NCI-H1092 (cell line): ENCODE results near the gene CELF2.

Experiments used
- DNase-seq: peaks from one replicate; lab custom pipeline; 2025; lab: John Stamatoyannopoulos, UW

CELF2 gene

DNA sequence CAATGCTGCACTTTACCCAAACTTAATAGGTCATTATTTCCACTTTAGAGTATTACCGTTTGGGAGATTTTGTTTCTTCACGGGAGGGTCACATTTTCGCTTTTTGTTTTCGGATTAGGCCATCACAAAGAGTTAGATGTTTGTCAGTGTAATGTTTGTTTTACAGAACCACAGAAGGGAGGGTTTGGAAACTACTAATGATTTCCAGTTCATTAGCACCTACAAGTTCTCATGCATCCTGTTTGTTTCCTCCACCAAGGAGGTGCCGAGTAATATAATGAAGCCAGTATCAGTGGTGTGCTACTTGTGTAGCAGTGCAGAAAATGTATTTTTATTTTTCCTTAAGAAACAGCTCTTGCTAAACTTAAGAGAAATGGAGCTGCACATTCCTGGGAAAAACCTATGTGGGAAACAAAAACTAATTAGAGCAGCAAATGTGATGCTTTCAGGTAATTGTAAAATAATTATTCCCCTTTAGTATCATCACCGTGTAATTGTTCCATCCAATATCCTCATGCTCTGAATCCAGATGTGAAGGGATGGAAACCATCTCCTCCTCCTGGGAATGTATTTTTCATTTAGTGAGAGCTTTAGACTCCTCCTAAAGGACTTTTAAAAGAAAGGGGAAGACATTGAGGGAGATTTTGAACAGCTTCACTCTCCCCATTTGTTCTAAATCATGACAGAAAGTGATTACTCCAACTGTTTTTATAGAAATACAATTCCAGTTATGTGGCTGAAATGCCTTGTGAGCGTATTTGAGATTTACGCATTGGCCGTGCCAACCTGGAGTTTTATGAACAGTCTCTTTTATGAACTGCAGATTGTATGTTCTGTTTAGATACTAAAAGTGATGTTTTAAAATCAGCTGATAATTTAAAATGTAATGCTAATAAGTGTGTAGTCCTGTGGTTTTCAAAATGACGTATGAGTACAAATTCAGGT is 5.6 kb downstream of the CELF2 start:
- DNase-seq: no peak

DNA sequence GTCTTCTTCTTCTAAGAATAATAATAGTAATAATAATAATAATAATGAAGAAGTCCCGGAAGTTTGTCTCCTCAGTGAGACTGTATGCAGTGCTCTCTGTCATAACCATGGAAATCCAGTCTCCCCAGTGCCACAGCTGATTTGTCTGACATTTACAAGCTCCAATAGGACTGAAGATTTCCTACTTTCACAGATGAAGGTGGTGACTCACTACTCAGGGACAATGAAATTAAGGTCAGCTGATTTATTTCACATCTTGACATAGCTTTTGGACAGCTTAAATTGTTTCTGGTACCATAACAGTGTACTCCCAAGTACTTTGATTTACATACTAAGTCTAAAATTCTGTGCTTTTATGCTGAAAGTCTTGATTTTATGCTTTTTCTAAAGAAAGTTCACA is 6.9 kb downstream of the CELF2 start:
- DNase-seq: no peak

DNA sequence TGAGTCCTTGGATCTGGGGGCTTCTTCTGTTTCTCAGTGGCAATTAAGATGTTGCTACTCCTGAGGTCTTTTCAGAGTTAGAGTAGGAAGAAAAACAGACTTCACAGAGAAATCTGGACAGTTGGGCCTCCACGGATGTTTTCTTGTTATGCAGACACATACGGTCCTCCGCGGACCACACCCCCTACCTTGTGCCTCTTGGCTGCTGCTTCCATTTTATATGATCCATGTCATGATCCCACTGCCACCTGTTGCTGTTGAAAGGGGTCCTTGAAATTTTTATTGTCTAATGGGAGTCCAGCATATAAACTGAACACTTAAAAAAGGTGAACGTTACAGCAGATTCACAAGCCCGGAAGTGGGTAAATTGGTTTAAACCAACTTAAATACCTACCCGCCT is 8.3 kb downstream of the CELF2 start:
- no peak for DNase-seq

DNA sequence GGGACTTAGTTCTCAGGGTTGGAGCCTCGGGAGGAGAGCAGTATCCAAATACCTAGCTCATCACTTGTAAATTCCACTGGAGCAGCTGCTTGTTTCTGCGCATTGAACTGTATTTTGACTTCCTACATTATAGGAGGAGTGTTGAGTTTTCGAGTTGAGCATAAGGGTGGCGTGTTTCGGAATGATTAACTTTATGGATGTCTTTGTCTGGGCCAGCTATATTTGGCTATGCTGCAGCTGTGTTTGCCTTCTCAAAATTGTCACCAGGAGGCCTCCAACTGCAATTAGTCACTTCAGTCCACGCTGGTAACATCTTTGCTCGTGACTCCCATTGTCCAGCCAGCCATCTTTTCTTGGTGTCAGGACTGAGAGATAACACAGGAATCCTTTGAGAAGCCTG is 9.1 kb downstream of the CELF2 start:
- DNase-seq: no peak

DNA sequence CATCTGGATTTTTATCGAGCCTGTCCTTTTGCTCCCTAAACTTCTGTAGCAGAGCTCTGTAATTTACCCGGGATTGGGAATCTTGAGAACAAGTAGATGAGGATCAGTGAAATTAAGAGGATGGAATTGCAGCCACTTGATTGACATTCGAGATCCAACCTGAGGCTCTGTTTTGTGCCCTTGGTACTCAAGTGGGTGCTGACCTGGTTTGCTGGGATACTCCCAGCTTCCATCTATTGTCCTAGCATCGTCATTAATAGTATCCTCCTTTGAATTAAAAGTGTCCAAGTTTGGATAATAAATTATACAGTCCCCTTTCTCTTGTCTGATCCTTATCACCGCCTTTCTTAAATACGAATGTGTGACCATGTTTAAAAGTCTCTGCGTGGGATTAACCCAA is 17.1 kb downstream of the CELF2 start:
- no peak for DNase-seq

DNA sequence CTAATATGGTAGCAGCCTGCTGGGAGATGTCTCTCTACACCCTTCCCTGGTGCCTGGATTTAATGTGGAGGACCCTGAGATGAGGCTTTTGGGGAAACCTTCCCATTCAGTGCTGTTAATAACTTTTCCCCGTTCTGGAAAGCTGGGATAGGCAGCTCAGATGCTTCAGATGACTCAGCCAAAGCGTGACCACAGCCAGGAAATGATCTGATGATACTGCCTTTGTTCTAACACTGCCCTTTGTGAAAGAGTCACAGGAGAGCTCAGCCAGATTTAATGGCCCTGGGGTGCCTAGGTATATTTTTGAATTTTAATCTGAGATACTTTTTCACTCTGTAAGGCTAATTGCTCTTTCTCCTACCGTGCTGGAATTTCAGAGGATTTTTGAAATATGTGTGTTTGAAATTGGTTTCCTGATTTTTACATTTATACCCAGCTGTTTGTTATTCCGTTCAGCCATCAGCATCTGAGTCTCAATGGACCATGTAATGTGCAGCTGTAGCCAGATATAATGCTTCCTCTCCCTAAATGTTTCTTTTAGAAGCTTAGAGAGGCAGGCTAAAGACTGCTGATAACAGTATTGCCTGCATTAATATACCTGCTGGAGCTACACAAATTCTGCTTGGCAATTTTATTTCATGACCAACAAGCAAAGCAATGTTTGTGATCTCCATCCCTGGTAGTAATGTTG is 17.8 kb downstream of the CELF2 start:
- DNase-seq: no peak

DNA sequence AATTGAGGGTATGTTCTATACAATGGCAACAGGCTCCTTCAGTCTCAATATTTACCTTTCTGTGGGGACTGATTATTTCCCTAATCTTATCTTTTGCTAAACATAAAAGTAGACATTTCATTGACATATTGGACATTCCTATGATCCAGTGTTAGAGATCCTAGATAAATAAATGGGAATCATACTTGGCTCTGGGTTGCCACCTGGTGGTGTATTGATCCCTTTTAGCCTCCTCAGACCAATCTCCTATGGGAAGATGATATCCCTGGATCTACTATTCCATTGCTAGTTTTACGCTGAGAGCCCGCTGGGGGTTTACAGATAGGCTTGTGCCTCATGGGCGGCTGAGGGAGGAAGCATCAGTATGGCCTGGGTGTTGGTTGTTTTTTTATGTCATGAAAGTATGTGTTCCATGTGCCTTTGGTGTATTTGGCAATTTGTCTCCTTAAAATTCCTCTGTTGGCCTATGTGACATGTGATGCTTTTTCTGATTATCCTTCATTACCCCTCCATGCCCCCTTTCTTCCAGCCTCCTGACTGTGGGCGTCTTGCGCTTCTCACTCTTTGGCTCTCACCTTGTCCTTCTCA is 18.8 kb downstream of the CELF2 start:
- no peak for DNase-seq

DNA sequence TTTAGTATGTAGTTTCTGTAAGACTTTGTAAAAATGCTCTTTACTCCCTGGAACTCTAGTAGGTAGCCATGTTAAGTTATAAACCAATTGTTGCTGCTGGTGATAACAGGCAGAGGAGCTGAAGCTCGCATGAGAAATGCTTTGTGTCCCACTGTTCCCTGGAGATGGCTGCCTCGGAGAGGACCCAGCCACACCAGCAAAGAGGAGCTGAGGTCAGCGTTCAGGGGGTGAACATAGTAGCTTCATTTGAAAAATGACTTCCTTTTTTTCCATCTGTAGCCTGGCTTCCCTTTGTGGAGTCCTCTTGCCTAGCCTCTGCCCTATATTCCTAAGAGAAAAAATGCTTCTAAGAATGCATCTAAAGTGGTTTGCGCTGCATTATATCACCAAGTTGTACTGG is 20.3 kb downstream of the CELF2 start:
- no peak for DNase-seq

DNA sequence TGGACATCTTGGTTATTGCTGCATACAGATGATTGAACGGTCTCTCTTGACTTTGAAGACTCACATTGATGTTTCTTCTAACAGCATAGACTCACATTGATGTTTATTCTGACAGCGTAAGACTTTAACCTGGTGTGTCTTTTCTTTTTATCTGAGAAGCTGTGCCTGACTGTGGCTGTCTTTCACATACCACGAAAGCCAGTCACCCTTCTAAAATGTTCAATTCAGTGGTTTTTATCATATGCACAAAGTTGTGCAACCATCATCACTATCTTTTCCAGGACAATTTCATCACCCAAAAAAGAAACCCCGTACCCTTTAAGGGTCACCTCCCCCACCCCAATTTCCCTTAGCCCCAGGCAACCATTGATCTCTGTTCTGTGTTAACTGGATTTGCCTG is 24.7 kb downstream of the CELF2 start:
- DNase-seq: no peak

DNA sequence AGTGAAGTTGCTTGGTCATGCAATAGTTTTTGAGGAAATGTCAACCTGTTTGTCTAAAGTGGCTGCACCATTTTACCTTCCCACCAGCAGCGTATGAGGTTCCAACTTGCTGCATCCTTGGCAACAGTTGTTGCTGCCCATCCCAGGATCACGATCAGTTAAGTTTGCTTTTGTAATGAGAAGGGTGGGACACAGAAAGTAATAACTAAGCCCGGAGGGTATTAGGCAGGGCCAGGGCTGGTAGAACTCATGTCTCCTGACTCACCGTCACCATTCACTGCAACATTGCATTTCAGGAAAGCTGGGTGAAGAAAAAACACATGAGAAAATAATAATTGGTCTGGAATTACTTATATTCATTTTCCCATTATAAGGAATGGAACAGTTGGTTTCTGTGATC is 25.4 kb downstream of the CELF2 start:
- no peak for DNase-seq

DNA sequence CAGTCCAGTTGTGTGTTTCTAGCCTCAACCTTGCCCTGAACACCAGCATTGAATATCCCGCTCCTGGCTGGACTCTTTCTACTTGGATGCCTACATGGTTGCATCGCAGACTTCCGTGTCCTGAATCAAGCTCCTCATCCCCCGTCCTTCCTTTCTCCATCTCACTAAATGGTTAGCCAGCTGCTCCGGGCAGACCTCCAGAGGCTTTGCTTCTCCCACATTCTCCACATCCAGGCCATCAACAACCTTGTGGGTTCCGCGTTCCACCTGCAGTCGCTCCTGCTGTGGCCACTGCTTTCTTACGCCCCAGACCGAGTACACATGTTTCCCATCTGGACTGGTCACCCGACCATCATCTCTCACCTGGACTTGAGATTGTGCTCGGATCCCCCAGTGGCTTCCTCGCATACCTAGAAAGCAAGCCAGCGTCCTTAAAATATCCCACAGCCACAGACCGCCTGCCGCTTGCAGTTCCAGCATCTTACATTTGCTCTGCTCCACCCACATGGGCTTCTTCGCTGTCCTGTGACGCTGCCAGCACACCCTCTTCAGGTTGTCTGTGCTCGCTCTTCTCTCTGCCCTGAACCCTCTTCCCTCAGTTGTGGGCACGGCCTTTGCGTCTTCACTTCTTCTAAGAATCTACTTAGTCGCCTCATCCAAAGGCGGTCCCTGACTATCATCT is 25.9 kb downstream of the CELF2 start:
- DNase-seq: no peak

DNA sequence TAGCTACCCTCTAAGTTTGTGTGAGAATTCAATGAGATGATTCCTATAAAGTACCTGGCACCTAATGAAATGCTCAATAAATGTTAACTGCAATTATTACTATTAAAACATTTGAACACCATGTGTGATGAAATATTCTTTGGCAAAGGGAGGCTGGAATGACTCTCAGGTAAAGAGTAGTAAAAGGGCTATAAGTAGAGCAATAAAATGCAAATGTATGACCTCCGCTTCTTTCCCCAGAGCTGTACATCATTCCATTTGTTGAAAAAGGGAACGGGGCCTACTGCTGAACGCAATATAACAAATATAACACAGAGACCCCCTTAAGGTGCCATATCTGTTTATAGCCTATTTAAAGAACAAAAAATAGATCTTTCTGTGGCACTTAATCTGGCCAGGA is 27.8 kb downstream of the CELF2 start:
- no peak for DNase-seq

DNA sequence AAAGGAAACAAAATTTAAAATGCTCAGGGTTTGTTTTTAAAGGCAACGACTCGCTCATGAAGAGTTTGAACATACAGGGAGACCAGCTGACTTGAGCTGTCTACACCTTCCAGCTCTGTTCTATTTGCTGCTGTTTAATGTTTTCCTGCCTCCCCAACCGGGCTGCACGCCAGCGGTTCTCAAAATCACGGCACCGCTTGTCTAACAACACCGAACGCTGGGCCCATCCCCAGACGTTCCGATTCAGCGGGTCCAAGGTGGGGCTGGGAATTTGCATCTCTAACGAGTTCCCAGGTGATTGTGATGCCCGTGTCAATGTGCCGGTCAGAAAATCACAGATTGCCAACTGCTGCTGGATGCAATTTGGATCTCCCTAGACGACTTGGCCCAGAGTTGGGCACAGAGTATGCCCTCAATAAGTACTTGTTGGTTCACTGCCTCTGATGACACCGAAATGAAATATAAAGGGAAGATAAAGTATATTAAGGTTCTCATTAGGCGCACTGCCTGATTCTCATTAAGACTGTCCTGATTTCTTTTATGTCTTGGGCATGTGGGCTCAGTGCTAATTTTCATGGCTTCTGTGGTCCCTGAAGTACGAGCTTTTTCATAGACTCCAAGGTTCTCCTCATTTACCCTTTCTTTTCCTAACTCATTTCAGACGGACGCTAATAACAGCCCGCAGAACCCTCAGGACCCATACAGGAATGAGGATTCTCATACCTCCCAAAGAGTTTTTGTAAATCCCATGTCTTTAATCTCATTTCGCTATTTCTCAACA is 28.5 kb downstream of the CELF2 start:
- no peak for DNase-seq

DNA sequence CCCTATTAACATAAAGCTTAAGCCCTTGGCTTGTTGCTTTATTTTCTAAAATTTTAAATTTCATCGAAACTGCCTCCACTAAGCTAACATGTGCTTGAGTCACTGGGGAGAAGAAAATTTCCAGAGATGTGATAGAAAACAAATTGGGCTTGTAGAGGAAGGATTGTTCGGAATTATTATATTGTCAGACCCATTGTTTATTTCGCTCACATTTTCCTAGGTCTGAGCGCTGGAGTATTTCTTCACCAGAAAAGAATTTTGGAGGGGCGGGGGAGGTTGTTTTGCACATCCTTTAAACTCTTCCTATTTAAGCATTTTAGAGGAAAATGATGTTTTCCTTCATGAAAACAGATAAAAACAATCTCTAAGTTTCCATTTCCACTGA is 29.1 kb downstream of the CELF2 start:
- DNase-seq: no peak

DNA sequence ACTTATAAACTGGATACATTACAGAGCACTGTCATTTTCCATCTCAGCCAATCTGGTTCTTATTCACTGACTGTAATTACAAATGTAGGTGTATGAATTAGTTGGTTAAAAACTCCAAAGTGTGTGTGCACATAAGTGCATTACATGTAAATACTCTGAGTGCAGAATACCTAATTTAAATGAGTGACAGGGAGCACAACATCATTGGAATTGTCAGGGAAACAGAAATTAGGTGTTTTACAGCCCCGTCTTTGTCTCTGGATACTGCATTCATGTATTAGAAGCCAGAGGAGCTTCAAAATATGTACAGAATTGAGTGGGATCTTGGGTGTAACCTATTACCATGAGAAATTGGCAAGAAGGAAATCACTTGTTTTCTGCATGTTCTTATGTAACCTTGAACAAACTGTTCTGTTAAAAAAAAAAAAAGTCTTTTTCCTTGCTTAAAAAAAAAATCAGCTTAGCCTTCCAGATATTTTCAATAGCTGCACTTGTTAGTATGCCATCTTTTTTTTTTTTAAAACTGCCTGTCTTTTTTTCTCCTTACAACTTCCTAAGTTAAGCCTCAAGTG is 31.1 kb downstream of the CELF2 start:
- no peak for DNase-seq

DNA sequence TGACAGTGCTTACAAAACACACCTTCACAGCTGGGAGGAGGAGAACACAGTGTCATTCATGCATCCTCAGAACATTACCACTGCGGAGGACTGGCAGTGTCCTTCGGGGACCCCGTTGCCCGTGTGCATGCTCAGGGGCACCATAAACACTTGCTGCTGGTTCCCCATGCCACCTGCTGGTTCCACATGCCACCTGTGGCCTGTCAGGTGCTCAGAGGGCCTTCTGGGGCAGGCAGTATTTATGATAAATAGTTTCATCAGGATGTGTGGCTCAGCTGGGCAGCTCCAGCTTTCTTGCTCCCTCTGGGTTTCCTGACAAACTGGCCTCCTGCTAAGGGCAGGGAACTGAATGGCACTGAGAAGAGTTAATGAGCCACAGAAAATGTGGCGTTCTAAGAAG is 32.1 kb downstream of the CELF2 start:
- DNase-seq: no peak

DNA sequence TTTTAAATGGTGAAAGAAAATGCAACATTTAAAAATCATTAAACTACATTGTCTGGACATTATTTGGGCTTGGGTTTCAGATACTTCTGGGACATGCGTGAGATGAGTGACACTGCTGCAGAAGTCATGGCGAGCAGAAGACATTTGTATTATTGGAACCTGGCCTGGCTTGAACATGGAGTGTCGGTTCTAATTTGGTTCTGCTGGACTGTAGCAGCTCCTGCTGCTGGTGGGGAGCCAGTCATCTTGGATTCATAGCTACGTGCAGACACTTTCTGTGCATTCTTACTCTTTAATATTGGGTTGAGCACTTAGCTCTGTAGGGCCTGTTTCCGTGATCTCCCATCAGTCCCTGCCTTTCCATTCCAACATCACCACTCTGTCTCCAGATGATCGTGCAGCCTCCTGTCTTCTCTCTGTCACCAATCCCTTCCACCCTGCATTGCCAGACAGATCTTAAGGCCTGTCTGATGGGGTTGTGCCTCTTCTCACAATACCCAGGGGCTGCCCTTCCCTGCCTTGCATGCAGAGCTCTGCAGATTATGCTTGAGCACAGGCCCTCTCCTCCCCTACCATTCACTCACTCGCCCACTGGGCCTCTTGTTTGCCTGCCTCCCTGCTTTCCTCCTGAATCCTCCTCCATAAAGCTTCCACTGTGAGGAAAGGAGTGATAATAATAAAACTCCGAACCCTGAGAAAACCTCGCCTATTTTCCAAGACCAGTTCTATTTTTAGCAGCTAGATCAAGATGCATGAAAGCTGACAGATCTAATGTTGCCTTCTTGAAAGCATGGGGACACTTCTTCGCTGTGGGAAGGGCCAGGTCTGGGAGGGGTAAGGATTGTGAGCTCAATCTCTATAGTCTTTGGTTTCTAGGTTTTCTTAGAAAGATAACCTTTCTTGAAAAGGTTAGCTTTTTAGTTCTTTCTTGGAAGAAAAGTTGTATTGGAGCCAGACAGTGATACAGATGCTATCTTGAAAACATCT is 32.9 kb downstream of the CELF2 start:
- no peak for DNase-seq

DNA sequence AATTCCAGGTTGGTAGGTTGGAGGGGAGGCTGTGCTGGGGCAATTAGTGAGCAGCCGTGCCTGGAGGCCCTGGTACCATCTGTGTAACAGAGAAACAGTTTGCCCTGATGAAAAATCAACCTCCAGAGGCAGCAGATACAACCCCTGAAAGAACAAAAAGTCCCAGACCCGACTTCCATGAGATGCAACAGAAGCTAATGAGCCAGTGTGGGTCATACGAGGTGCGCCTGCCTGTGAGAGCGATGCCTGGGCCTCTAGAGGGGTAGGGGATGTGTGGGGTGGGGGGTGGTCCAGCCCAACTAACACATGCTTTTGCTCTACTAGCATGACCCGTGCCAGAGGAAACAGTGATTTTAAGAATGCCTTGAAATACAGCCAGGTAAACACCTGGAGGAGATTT is 39.3 kb downstream of the CELF2 start:
- no peak for DNase-seq

DNA sequence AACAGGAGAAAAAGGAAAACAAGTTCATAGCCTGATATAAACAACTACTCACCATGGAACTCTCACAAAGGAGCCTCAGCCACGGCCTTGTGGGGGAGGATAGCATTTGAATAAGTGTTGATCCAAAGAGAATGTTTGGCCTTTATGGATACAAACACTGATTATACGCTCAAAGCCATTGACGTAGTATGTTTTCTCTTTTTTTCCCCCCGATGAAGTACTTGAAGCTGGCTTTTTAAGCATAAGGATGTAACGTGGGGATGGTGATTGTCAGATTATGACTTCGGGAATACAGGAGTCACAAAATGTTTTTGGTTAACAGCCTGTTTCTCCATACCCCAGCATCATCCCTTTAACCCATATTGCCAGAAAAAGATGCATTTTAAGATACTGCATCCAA is 39.8 kb downstream of the CELF2 start:
- no peak for DNase-seq

DNA sequence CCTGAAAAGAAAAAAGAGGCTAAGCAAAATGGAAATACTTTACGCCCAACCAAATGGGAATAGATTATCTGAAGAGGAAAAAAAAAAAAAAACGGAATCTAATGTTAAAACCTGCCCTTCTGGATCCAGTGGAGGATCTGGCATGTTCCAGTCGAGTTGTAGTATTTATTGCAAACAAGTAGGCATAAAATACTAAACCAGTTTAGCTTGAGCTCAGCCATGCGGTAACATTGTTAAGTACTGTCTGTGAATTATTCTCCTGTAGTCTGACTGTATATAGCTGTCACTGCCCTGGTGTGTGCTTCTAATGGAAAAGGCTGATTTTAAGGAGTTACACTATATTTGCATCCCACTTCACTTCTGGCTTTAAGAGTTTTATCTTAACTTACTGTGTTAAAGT is 40.3 kb downstream of the CELF2 start:
- DNase-seq: no peak
